ENCODE results near the gene GATAD2A. TPM values are rescaled to one million over a fixed set of nuclear protein-coding genes. Genes with fewer than 3 reads are reported as not detected.

GATAD2A gene
- total and polyA plus RNA-seq, 9 of the 15 experiments (the other 6 are each of a cell fraction or from before 2014, with no cell fraction given) = 2.4 to 226 (median 44.2) TPM

DNA sequence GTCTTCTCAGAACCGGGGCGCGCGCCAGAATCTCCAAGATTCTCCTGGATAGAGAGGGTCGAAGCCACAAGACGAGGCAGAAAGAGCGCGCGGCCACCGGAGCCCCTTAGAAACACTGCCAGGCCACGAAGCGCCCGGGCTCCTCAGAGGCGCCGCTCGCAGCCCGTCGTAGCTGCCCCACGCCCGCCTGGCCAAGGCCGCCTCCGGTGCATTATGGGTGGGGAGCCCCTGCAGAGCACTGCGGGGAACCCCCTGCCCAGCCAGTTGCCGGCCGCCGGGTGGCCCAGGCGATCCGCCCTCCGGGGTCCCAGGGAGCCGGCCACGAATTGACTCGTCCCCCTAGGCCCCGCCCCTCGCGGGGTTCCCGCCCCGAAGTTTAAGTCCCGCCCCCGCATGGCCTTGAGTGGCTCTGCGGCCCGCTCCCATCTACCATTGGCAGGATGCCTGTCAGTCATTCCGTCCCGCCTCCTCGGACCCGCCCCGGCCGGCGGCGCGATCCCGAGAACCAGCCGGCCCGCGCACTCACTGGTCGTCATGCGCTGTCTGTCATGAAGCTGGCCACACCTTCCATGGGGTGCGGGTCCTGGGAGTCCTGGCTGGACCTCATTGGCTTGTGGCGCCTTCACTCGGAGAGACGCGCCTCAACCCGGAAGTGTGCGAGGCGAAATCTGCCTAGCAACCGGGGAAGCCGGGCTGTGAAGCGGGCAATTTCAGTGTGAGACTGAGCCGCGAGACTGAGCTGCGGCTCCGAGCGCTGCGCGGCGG lies 20.2 kb upstream of the GATAD2A start (continued):
- TF ChIP-seq, protein P1, sequence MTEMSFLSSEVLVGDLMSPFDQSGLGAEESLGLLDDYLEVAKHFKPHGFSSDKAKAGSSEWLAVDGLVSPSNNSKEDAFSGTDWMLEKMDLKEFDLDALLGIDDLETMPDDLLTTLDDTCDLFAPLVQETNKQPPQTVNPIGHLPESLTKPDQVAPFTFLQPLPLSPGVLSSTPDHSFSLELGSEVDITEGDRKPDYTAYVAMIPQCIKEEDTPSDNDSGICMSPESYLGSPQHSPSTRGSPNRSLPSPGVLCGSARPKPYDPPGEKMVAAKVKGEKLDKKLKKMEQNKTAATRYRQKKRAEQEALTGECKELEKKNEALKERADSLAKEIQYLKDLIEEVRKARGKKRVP (CRISPR knock-in tag; IDR thresholded peaks at IDR 0.05) = peak; percentile 23; the same call in 1 of the 2 replicates
- TF ChIP-seq PCBP1 (IDR thresholded peaks at IDR 0.05; ENCODE audit: low read depth, low read length, poor library complexity, severe bottlenecking) = no peak
- no peak for TF ChIP-seq ZNF407 (IDR thresholded peaks at IDR 0.05; ENCODE audit: low read depth)
- 0 out of 2 replicates have a peak, but pooled peaks have one; percentile 62 for TF ChIP-seq XRCC5 (IDR thresholded peaks at IDR 0.05; ENCODE audit: low read depth, low read length)
- no peak for TF ChIP-seq SMARCC2 (IDR thresholded peaks at IDR 0.05; ENCODE audit: low read depth)
- TF ChIP-seq GTF2B (IDR thresholded peaks at IDR 0.05; ENCODE audit: extremely low read depth, insufficient read length) = no peak
- TF ChIP-seq SIX5 (IDR thresholded peaks at IDR 0.05; ENCODE audit: borderline replicate concordance in 1 of 2, insufficient read depth in 1 of 2, low read depth in 1 of 2, low read length in 2 of 2) = no peak
- TF ChIP-seq ZNF76 (CRISPR knock-in tag; IDR thresholded peaks at IDR 0.05; ENCODE audit: borderline replicate concordance) = peak; percentile 88
- TF ChIP-seq, protein P2, sequence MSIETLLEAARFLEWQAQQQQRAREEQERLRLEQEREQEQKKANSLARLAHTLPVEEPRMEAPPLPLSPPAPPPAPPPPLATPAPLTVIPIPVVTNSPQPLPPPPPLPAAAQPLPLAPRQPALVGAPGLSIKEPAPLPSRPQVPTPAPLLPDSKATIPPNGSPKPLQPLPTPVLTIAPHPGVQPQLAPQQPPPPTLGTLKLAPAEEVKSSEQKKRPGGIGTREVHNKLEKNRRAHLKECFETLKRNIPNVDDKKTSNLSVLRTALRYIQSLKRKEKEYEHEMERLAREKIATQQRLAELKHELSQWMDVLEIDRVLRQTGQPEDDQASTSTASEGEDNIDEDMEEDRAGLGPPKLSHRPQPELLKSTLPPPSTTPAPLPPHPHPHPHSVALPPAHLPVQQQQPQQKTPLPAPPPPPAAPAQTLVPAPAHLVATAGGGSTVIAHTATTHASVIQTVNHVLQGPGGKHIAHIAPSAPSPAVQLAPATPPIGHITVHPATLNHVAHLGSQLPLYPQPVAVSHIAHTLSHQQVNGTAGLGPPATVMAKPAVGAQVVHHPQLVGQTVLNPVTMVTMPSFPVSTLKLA (conservative IDR thresholded peaks at IDR 0.05) = peak; percentile 76 to 80; a peak in 3 of 4 replicates
- TF ChIP-seq, protein P3, sequence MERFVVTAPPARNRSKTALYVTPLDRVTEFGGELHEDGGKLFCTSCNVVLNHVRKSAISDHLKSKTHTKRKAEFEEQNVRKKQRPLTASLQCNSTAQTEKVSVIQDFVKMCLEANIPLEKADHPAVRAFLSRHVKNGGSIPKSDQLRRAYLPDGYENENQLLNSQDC (CRISPR knock-in tag; IDR thresholded peaks at IDR 0.05) = no peak
- no peak for TF ChIP-seq POU5F1 (IDR thresholded peaks at IDR 0.05; ENCODE audit: borderline replicate concordance, low read depth, low read length, partially characterized antibody)
- peak; percentile 93 to 94 for TF ChIP-seq NRF1 (conservative IDR thresholded peaks at IDR 0.05 in 1 of 2, IDR thresholded peaks at IDR 0.05 in 1 of 2)
